ENCODE results near the gene VIPR2. TPM values are rescaled to one million over a fixed set of nuclear protein-coding genes. Genes with fewer than 3 reads are reported as not detected.

Gene VIPR2
- total RNA-seq, 1 donor, result not detected

- DNase-seq (ENCODE audit: low read depth), result no peak
- TF ChIP-seq CTCF (IDR thresholded peaks at IDR 0.05; ENCODE audit: insufficient read depth, low read depth, low read length), result no peak
- no peak overlapping the region for H3K4me3 ChIP-seq (ENCODE audit: low read depth, low read length)
Measured at GRCh38 chr7:159039716-159040115, 105.0 kb downstream of the VIPR2 start.

- no peak for TF ChIP-seq CTCF (IDR thresholded peaks at IDR 0.05; ENCODE audit: insufficient read depth, low read depth, low read length)
- DNase-seq (ENCODE audit: low read depth), result no peak
- H3K4me3 ChIP-seq (ENCODE audit: low read depth, low read length), result no peak overlapping the region
Measured at GRCh38 chr7:159038066-159038465, 106.6 kb downstream of the VIPR2 start.

- TF ChIP-seq CTCF (IDR thresholded peaks at IDR 0.05; ENCODE audit: insufficient read depth, low read depth, low read length), result no peak
- DNase-seq (ENCODE audit: low read depth), result no peak
- no peak overlapping the region for H3K4me3 ChIP-seq (ENCODE audit: low read depth, low read length)
Measured at GRCh38 chr7:159036916-159037605, 107.6 kb downstream of the VIPR2 start.

- no peak for TF ChIP-seq CTCF (IDR thresholded peaks at IDR 0.05; ENCODE audit: insufficient read depth, low read depth, low read length)
- DNase-seq (ENCODE audit: low read depth), result no peak
- H3K4me3 ChIP-seq (ENCODE audit: low read depth, low read length), result no peak overlapping the region
Measured at GRCh38 chr7:159035571-159036073, 109.0 kb downstream of the VIPR2 start.

- no peak for DNase-seq (ENCODE audit: low read depth)
- no peak overlapping the region for H3K4me3 ChIP-seq (ENCODE audit: low read depth, low read length)
- no peak for TF ChIP-seq CTCF (IDR thresholded peaks at IDR 0.05; ENCODE audit: insufficient read depth, low read depth, low read length)
Measured at GRCh38 chr7:159034988-159035387, 109.7 kb downstream of the VIPR2 start.

GRCh38 chr7:159034394-159034793 is 110.3 kb downstream of the VIPR2 start:
- H3K4me3 ChIP-seq (ENCODE audit: low read depth, low read length), result no peak overlapping the region
- no peak for TF ChIP-seq CTCF (IDR thresholded peaks at IDR 0.05; ENCODE audit: insufficient read depth, low read depth, low read length)
- no peak for DNase-seq (ENCODE audit: low read depth)

- no peak overlapping the region for H3K4me3 ChIP-seq (ENCODE audit: low read depth, low read length)
- no peak for DNase-seq (ENCODE audit: low read depth)
- TF ChIP-seq CTCF (IDR thresholded peaks at IDR 0.05; ENCODE audit: insufficient read depth, low read depth, low read length), result no peak
Measured at GRCh38 chr7:159033956-159034355, 110.7 kb downstream of the VIPR2 start.

Measured in fibroblast of villous mesenchyme (primary cell).